HG03103 (cell line): ENCODE measurements around the gene TREX2.

ENCODE experiments used
- ATAC-seq: cut with Tn5 transposase; IDR thresholded peaks from one replicate; pipeline ENCODE4 v1.9.1; 2021; ENCODE audit warnings: low read depth; ENCODE audit not compliant: unreplicated experiment

The TREX2 gene, protein sequence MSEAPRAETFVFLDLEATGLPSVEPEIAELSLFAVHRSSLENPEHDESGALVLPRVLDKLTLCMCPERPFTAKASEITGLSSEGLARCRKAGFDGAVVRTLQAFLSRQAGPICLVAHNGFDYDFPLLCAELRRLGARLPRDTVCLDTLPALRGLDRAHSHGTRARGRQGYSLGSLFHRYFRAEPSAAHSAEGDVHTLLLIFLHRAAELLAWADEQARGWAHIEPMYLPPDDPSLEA

DNA sequence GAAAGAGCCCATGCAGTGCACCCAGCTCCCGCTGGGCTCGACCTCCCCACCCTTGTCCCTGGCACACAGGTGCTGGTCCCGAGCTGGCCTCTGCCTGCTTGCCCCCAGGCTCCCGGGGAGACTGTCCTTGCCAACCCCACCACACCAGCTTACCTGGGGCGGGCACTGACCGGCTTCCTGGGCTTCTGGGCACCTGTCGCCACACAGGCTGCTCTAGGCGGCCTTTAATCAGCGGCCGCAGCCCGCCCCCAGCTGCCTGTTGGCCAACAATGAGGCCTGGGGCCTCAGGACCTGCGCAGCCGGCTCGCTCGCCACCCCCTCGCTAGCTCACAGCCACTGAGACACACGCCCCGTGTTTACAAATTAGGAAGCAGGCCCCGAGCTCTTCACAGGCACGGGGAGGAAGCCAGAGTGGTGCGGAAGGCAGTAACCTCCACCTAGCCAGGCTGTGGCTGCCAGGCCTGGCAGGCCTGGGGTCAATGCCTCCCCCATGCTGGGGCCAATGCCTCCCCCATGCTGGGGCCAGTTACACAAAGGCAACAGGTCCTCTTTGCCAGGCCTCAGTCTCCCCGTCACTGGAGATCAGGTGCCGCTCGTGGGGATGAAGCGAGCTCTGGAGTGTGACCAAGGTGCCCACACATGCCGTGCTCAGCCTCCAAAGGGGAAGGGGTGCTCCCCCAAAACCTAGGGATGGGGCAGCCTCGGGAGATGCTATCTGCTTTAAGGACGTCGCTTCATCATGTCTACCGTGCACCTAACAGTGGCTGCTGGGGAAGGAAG, at the start of gene TREX2:
Gene TREX2 (minus strand): TSS at position 201 of the 780 bp plus-strand sequence. CDS start 626 bp downstream, outside the sequence.
- no peak for ATAC-seq

DNA sequence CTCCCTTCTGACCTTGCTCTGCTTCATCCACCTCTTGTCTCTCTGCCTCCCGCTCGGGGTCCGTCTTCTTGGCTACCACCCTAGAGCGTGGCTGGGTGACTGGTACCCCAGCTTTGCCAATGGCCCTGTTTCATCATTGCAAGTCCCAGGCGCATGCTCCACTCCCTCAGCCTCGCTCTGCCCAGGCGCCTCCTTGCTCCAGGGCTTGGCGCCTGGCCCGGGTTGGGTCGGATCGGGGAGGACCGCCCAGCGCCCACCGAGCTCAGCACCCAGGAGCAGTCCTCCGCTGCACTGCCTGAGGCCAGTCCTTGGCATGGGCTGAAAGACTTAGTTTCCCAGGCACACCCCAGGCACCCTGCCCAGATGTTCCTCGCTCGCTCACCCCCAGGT, 49.5 kb upstream of the TREX2 start:
- no peak for ATAC-seq

- no peak for ATAC-seq
Measured at GRCh38 chrX:153494541-153495361, 48.9 kb upstream of the TREX2 start, which contains the start of gene BGN. BGN (plus strand) TSS chrX:153494980; CDS start chrX:153504632, 9,652 bp downstream.

GRCh38 chrX:153494061-153494460, 48.2 kb upstream of the TREX2 start:
- no peak for ATAC-seq

DNA sequence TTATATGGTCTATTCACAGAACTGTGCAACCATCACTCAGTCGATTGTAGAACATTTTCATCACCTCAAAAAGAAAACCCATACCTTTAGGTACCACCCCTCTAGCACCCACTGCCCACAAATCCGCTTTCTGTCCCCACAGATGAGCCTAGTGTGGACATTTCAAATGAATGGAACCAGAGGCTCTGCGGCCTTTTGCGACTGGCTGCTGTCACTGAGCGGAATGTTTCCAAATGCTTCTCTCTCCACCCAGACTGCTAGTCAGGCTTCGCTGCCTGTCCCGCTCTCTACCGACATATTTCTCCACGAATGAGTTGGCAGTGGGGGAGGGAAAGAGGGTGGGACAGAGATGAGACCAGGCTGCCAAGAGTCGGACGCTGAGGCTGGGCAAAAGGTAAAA, 47.2 kb upstream of the TREX2 start:
- no peak for ATAC-seq

DNA sequence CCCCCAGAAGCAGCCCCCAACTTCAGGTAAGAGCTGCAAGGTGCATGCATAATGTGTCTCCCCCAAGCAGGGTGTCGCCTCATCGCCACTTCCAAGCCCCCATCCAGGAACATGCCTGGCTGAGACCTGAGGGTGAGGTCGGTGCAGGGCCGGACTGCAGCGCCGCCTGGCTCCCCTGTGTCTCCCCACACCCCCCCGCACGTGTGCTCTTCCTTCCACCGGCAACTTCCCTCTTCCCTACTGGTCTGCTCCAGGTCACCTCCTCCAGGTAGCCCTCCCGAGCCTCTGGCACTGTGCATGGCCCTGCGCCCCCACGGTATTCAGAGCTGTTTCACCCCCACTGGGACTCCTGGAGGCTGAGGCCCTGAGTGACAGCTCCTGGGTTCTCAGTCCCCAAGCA, 46.7 kb upstream of the TREX2 start:
- ATAC-seq = no peak

DNA sequence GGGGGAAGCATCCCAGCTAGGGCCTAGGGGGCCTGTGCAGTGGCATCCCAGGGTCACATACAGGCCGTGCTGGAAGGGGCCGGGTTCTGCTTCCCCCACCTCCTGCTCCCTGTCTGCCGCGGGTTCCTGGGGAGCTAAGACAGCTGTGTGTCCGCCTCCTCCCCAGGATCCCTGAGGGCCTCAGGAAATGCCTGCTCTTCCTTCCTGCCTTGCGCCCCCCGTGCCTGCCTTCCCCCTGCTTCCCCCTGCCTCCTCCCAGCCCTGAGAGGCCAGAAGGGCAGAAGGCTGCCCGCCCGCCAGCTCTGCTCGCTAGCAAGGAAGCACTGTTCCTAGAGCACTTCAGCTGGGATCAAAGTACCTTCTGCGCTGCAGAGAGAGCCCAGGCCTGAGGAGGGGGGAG, 46.1 kb upstream of the TREX2 start:
- no peak for ATAC-seq

- no peak for ATAC-seq
Measured at GRCh38 chrX:153491351-153491914, 45.6 kb upstream of the TREX2 start.

- no peak for ATAC-seq
Measured at GRCh38 chrX:153490217-153490930, 44.5 kb upstream of the TREX2 start.

DNA sequence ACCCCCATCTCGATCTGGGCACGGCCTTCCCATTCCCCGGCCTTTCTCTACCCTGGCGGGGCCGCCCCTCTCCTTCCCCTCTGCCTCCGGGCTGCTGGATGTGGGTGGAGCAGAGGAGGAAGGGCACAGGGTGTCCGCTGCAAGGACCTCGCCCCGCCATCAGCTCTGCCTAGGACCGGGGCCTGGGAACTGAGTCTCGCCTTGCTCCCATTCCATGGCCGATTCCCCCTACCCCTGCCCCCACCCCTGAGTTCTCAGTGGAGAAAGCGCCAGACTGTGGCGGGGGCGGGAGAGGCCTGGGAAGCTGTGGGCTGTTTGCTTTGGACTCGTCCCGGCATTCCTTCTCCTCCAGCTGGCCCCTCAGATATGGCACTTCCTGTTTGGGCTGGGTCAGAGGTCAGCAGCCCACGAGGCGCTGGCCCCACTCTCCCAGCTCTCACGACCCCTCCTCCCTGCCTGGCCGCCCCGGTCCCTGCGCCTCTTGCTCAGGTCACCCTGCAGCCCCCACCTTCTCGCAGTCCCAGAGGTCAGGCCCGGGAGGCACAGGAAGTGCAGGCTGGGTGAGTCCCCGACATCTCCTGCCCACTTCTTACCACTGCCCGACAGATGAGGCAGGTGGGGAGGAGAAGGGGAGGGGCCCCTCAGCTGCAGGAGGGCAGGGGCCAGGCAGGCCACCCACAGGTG, 42.5 kb upstream of the TREX2 start:
- ATAC-seq = no peak

GRCh38 chrX:153487590-153488071, 41.8 kb upstream of the TREX2 start:
- no peak for ATAC-seq

- ATAC-seq = no peak
Measured at GRCh38 chrX:153486171-153486570, 40.3 kb upstream of the TREX2 start.

DNA sequence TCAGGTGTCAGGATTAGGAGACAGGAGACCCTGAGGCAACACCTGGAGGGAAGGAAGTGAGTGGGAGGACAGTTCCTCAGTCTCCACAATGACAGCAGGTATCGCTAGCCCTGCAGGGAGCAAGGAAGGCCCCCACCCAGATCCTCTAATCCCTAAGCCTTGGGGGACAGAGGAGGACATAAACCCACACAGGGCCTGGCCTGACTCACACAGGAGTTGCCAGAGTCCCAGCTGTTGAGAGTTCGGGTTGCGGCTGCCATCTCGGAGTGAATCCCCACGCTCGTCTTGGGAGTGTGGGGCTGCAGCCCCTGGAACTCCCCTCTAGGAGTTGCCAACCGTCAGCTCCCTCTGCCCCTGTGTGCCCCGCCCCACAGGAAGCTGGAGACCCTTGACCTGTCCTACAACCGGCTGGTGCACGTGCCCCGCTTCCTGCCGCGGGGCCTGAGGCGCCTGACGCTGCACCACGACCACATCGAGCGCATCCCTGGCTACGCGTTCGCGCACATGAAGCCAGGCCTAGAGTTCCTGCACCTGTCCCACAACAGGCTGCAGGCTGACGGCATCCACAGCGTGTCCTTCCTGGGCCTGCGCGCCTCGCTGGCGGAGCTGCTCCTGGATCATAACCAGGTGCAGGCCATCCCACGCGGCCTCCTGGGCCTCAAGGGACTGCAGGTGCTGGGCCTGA, 39.7 kb upstream of the TREX2 start:
- ATAC-seq = no peak

GRCh38 chrX:153482376-153483015, 36.6 kb upstream of the TREX2 start:
- ATAC-seq = no peak

DNA sequence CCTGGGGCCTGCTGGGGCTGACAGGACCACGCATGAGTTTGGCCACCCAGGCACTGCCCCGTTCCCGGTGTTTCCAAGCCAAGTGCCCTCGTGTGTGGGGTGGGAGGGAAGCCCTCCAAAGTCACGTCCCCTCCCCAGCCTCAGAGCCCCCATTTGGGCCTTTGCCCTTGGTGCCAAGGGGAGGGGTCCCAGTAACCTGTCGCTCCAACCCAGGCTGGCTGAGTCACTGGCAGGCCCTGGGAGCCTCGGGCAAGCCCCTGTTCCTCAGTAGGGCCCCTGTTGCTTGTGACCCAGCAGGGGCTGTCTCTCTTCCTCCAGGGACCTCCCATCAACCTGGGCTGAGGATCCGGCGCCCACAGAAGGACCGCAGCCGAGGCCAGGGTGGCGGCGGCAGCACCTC, 35.2 kb upstream of the TREX2 start:
- ATAC-seq = no peak

- ATAC-seq = no peak
Measured at GRCh38 chrX:153478746-153479145, 32.9 kb upstream of the TREX2 start.

DNA sequence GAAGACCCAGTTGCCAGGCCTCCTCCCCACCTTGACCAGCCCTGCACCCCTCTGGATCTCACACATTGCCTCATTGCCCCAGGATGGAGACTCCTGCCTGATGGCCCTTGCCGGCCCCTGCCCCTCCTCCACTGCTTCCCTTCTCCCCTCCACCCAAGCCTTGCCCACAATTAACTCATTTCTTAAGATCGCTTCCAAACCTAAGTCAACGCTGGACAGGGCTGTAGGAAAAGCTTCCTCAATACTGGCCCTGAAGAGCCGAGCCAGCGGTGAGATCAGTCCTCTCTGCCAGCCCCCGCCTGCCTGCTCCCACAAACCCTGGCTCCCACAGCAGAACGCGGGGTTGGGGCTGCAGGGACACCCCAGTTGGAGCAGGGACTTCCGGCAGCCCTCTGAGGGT, 32.0 kb upstream of the TREX2 start:
- ATAC-seq = no peak

GRCh38 chrX:153477364-153477857, 31.6 kb upstream of the TREX2 start:
- no peak for ATAC-seq
